Right lobe of liver (tissue), 6 donors: Measurements from ENCODE around the gene ARRDC4. TPM values are rescaled to one million over a fixed set of nuclear protein-coding genes. Genes with fewer than 3 reads are reported as not detected.

ENCODE experiments used
- ATAC-seq, 4 donors: fragments of 200-7000 bp; cut with Tn5 transposase; one replicate each; pipeline ENCODE4 v1.9.1; 2020; ENCODE audit warnings: mild to moderate bottlenecking in 4 of 4, moderate library complexity in 4 of 4
- DNase-seq, 3 donors: peaks; one replicate each; pipeline ENCODE4 v3.0.0-alpha.2; 2020
- H3K27ac ChIP-seq, 3 donors: fragments of 200-600 bp; one replicate each; pipeline ENCODE4 v1.8.0; 2022
- H3K27me3 ChIP-seq, 2 donors: fragments of 200-600 bp; one replicate each; pipeline ENCODE4 v1.8.0; 2022
- H3K36me3 ChIP-seq, 4 donors: fragments of 200-600 bp; sonication (generic) in 1 of 4; one replicate each; pipeline versions ENCODE4 v1.5.1 to v1.8.0; 2017 to 2022; ENCODE audit warnings: control low read depth in 1 of 4
- H3K4me1 ChIP-seq, 4 donors: fragments of 200-600 bp; sonication (generic) in 1 of 4; one replicate each; pipeline versions ENCODE4 v1.5.1 to v1.8.0; 2017 to 2022; ENCODE audit warnings: control low read depth in 1 of 4
- H3K4me3 ChIP-seq, 3 donors: fragments of 200-600 bp; one replicate each; pipeline ENCODE4 v1.8.0; 2022
- H3K9me3 ChIP-seq, 4 donors: fragments of 200-600 bp; sonication (generic) in 1 of 4; one replicate each; pipeline versions ENCODE4 v1.5.1 to v1.8.0; 2017 to 2022; ENCODE audit warnings: control low read depth in 1 of 4
- POLR2A ChIP-seq: fragments of 450-650 bp; IDR thresholded peaks from one replicate; pipeline ENCODE4 v1.6.1; 2017; ENCODE audit warnings: antibody characterized with exemption, mild to moderate bottlenecking
- WGBS: methylation state at CpG from one replicate; pipeline ENCODE4 v1.1.6; 2018; ENCODE audit warnings: low coverage, low lambda C conversion rate; ENCODE audit not compliant: insufficient coverage; ENCODE audit errors: missing lambda C conversion rate; 5-methylcytosine and 5-hydroxymethylcytosine counted together
- intact Hi-C, 2 donors: fragments of 100-400 bp; cut with DNase I; formaldehyde crosslinking; loops; one replicate each; pipeline versions ENCODE4 v1.11.2 to v1.14.1; 2022
- total RNA-seq, 6 experiments: library from RNA; depleted of rRNA in 2 of 6; stranded (reverse); fragments of >200 nt in 2 of 6; fragmentation: NEBNext Ultra II Directional in 3 of 6; extraction: Animal tissue kit (Norgen Biotek cat#: 25700) in 3 of 6; gene quantifications; one replicate each; pipeline versions ENCODE4 v1.1.0 to v1.2.4, GENCODE V29; 2016 to 2023
- TF ChIP-seq, protein P1 (sequence below), 4 donors: fragments of 200-600 bp in 3 of 4; fragments of 450-650 bp in 1 of 4; IDR thresholded peaks; one replicate each; pipeline versions ENCODE4 v1.5.1 to v1.8.0; 2016 to 2022; ENCODE audit warnings: antibody characterized with exemption in 4 of 4, mild to moderate bottlenecking in 2 of 4
- donor health status: DM: no; HTN: yes; CAD: no.
- donor health status: DM: no; HTN: no; CAD: no.
- donor health status: DM: no; HTN: no; CAD: no.
- donor health status: DM: no; HTN: yes; CAD: no.
- donor health status: DM: no; HTN: yes; CAD: no.

ARRDC4 gene
- total RNA-seq, 6 experiments from 2014 or later, result 5.0 to 17.4 (median 12.7) TPM

DNA sequence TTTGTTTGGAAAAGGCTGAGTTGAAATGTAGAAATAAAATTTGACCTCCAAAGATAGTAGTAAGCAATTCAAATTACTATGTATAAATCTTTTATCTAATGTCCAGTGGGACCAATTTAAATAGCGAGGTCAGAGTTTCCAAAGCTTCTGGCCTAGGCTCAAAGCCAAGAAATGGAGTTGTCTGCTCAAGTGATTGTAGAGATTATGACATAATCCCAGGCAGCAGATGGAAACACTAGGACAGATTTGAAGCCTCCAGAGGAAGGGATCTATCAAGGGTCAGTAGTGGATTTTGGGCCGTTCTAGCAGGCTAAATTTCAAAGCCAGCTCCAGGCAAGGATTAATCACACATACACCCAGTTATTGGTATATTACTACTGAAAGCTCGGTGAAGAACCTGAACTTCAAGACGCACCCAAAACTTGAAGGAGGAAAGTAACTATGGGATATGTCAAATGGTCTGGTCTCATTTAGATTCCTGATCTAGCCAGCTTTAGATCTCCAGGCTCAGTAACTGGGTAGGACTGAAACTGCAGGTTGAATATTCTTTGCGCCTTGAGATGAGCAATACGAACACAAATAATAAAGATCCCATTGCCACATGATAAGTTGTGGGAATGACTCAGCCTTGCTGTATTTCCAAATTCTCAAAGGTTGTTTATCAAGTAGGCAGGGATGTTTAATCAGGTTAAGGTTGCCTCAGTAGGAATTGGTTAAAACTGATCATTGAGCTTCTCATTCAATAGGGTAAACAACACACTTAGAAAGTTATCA is 30.9 kb upstream of the ARRDC4 start:
- no peak for TF ChIP-seq POLR2A
- TF ChIP-seq, protein P1, sequence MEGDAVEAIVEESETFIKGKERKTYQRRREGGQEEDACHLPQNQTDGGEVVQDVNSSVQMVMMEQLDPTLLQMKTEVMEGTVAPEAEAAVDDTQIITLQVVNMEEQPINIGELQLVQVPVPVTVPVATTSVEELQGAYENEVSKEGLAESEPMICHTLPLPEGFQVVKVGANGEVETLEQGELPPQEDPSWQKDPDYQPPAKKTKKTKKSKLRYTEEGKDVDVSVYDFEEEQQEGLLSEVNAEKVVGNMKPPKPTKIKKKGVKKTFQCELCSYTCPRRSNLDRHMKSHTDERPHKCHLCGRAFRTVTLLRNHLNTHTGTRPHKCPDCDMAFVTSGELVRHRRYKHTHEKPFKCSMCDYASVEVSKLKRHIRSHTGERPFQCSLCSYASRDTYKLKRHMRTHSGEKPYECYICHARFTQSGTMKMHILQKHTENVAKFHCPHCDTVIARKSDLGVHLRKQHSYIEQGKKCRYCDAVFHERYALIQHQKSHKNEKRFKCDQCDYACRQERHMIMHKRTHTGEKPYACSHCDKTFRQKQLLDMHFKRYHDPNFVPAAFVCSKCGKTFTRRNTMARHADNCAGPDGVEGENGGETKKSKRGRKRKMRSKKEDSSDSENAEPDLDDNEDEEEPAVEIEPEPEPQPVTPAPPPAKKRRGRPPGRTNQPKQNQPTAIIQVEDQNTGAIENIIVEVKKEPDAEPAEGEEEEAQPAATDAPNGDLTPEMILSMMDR (IDR thresholded peaks at IDR 0.05), result no peak
- DNase-seq (no peak), ATAC-seq (peak in 3 of 4 donors; percentile 22 to 80 (median 53))
- H3K27ac ChIP-seq, result no peak overlapping the region
- no peaks in the 10 kb centered on the region for H3K36me3 ChIP-seq
- no peaks in the 10 kb centered on the region for H3K4me1 ChIP-seq
- intact Hi-C loops, result no loop called here
- no peaks in the 10 kb centered on the region for H3K27me3 ChIP-seq
- 71% methylated on average over 6 of the region's 6 CpGs for WGBS
- no peaks in the 10 kb centered on the region for H3K9me3 ChIP-seq
- no peak overlapping the region for H3K4me3 ChIP-seq

DNA sequence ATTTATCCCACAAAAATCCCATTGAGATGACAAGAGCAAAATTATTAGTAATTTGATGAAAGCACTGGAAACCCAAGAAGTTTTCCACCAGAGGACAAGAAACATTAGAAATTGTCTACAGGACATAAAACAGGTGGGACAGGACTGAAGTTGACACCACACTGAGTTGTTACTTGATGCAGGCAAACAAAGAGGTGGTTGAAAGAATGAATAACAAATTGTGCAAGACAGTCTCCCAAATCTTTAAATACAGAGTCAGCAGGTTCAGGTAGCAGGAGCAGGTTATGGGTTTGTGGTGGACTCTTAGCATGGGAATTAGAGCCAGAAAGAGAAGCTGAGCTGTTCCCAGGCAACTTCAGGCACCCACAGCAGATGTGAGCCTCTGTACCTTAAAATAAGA is 30.3 kb upstream of the ARRDC4 start:
- H3K4me1 ChIP-seq, result no peaks in the 10 kb centered on the region
- no peak overlapping the region for H3K4me3 ChIP-seq
- H3K27ac ChIP-seq, result no peak overlapping the region
- no peaks in the 10 kb centered on the region for H3K9me3 ChIP-seq
- intact Hi-C loops, result no loop called here
- TF ChIP-seq, protein P1 (IDR thresholded peaks at IDR 0.05), result no peak
- TF ChIP-seq POLR2A, result no peak
- H3K27me3 ChIP-seq, result no peaks in the 10 kb centered on the region
- DNase-seq, result no peak
- no peaks in the 10 kb centered on the region for H3K36me3 ChIP-seq
- no peak for ATAC-seq

DNA sequence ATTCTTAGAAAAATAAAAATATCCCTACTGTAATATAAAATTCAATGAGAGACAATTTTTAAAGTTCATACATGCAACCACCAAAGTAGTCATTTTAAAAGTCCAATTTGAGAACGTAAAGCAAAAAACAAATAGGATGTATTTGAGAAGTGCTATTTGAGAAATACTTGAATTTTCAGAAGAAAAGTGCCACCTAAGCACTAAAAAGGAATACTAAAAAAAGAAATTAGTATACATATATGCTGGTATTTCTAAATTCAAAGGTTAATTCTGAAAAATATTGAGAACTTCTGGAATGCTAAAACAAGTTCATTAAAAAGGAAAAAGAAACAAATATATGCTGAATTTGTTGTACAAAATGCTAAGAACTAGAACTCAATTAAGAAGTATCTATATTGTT is 29.2 kb upstream of the ARRDC4 start:
- ATAC-seq, result no peak
- Histone ChIP-seq H3K4me1 (no peaks in the 10 kb centered on the region), H3K27ac (no peak overlapping the region), H3K27me3 (no peaks in the 10 kb centered on the region), H3K36me3 (no peaks in the 10 kb centered on the region), H3K4me3 (no peak overlapping the region), H3K9me3 (no peaks in the 10 kb centered on the region)
- TF ChIP-seq, protein P1 (IDR thresholded peaks at IDR 0.05), result no peak
- no peak for TF ChIP-seq POLR2A
- intact Hi-C loops, result no loop called here
- WGBS, result 47% methylated on average over 1 of the region's 1 CpG
- no peak for DNase-seq

DNA sequence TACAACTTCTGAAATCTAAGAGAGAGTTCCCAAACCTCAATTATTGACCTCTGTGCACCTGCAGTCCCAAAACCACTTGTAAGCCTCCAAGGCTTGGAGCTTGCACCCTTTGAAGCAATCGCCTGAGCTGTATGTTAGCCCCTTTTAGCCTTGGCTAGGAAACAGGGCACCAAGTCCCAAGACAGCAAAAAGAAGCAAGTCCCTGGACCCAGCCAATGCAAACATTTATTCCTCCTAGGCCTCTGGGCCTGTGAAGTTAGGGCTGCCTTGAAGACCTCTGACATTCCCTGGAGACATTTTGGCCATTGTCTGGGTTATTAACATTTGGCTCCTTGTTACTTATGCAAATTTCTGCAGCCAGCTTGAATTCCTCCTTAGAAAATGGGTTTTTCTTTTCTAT is 26.9 kb upstream of the ARRDC4 start:
- Histone ChIP-seq H3K27ac (no peak overlapping the region), H3K4me3 (no peak overlapping the region), H3K9me3 (no peaks in the 10 kb centered on the region), H3K36me3 (no peaks in the 10 kb centered on the region), H3K4me1 (no peaks in the 10 kb centered on the region), H3K27me3 (no peaks in the 10 kb centered on the region)
- ATAC-seq, result no peak
- intact Hi-C loops, result no loop called here
- TF ChIP-seq POLR2A, result no peak
- TF ChIP-seq, protein P1 (IDR thresholded peaks at IDR 0.05), result no peak
- no peak for DNase-seq
- 82% methylated on average over 1 of the region's 1 CpG for WGBS

DNA sequence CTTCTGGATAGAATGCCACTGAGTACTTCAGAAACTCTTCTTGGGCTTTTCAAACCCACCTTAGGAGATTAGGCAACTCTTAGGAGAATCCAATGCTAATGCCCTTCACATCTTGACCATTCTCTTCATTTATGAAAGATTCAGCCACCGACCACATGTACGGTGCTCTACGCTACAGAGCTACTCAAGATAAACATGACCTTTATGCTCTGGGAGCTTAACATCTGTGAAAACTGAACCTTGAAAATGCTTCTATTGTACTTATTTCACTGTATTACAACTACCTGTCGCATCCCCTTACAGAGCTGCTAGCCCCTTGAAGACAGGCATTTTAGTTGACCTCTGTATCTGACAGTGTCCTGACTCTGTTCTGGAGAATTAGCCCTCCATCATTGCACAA is 19.5 kb upstream of the ARRDC4 start:
- intact Hi-C loops, result no loop called here
- no peak overlapping the region for H3K27ac ChIP-seq

More for the DNA sequence above, 19.5 kb upstream of the ARRDC4 start:
- H3K4me1 ChIP-seq, result no peaks in the 10 kb centered on the region
- no peaks in the 10 kb centered on the region for H3K36me3 ChIP-seq
- ATAC-seq (no peak), DNase-seq (no peak)
- no peak overlapping the region for H3K4me3 ChIP-seq
- no peak for TF ChIP-seq POLR2A
- TF ChIP-seq, protein P1 (IDR thresholded peaks at IDR 0.05), result no peak
- WGBS, result 87% methylated on average over 4 of the region's 4 CpGs
- H3K9me3 ChIP-seq, result no peaks in the 10 kb centered on the region
- H3K27me3 ChIP-seq, result no peaks in the 10 kb centered on the region
